Retinal pigment epithelial cell (primary cell): ENCODE measurements around the gene STC2.

ENCODE experiments used
- DNase-seq: peaks from one replicate; pipeline ENCODE4 v3.0.0-alpha.2; 2010; ENCODE audit warnings: low read depth
- H3K4me3 ChIP-seq: 2 replicates; pipeline ENCODE4 v1.5.1; 2011; ENCODE audit warnings: mild to moderate bottlenecking, low read length, control low read depth, moderate library complexity
- TF ChIP-seq, protein P1 (sequence below): conservative IDR thresholded peaks from 2 replicates; pipeline ENCODE4 v1.5.1; 2011; ENCODE audit warnings: low read depth, low read length, control low read depth, inconsistent platforms

STC2 gene

DNA sequence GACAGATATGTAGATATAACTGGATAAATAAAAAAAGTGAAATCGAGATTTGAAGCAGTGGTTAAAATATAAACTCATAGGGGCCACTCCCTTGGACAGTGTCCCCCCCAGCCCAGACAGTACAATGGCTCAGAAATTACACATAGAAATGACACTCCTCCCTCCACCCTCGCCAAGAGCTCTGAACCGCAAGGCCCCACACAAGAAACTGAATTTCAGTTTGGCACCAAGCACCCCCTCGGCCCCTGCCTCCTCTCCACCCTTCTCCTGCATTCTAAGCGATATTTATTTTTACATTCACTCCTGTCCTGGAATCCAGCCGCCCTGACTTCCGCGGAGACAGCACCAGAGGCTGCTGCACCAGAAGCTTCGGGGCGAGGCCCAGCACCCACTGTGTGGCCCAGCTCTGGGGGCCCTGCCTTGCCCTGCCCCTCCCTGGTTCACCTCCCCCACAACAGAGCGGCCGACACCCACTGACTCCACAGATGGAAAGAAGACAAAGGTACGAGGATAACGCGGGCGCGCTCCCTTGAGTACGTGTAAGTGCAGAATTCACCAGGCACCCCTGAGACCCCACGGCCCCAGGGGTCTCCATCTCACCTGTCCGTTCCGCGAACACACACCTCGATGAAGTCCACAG is 11.0 kb downstream of the STC2 start:
- DNase-seq: no peak
- no peak overlapping the region for H3K4me3 ChIP-seq
- TF ChIP-seq, protein P1, sequence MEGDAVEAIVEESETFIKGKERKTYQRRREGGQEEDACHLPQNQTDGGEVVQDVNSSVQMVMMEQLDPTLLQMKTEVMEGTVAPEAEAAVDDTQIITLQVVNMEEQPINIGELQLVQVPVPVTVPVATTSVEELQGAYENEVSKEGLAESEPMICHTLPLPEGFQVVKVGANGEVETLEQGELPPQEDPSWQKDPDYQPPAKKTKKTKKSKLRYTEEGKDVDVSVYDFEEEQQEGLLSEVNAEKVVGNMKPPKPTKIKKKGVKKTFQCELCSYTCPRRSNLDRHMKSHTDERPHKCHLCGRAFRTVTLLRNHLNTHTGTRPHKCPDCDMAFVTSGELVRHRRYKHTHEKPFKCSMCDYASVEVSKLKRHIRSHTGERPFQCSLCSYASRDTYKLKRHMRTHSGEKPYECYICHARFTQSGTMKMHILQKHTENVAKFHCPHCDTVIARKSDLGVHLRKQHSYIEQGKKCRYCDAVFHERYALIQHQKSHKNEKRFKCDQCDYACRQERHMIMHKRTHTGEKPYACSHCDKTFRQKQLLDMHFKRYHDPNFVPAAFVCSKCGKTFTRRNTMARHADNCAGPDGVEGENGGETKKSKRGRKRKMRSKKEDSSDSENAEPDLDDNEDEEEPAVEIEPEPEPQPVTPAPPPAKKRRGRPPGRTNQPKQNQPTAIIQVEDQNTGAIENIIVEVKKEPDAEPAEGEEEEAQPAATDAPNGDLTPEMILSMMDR: no peak

DNA sequence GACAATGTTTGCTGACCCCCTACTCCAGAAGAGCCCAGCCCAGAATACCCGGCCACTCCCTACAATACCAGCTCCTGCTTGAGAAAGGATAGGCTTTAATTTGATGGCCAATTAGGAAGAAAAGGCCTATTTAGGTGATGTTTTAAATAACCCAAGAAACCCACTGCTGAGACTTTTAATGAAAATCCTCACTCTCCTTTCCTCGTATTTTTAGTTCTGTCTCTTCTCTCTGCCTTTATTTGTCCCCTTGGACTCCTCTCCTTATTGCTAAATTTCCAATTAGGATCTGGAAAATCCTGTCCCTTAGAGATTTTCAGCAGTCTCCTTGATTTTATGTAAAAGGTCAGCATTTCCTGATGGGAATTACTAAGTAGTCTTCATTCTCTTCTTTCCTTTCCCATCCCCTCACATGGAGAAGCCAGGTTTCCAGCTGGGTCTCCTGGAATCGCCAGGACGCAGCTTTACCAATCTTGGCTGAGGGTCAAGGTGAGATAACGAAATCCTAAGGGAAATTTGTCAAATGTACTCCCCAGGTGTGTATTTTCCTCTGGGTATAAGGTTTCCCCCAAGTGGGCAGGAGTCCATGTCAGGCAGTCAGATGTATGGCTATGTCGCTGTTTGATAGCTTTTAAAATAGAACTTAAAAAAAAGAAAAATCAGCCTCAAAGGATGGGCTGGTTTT is 11.7 kb downstream of the STC2 start:
- H3K4me3 ChIP-seq: no peak overlapping the region

DNA sequence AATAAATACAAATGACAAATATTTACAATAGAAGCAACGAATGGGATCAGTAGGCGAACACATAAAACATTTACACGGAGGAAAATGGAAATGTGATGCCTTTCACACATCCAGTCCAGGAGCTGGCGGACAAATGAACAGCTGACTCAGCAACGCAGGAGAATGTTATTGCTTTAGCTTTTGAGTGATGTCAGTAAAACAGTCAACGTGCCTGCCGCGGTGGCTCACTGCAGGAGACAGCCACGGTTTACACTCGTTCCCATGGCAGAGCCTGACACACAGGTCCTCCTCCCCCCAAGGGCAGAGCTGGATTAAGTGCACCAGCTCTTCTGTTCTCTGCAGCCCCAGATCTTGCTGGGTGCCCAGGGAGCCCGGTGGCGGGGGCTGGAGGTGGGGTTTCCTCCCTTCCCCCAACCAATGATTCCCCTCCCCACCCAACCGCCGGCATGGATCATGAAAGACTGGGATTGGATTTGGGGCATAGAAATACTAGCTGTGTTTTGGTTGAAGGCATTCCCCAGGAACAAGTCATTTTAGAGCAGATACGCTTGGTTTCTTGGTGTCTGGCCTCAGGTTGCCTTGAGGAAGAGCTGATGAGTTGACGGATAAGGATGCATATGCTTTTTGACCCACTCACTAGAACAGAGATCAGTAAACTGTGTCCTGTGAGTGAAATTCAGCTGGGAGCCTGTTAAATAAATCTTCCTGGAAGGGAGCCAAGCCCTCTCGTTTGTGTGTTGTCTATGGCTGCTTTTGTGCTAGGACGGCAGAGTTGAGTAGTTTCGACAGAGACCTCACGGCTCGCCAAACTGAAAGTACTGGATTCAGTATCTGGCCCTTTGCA is 12.5 kb downstream of the STC2 start:
- TF ChIP-seq, protein P1: no peak
- no peak overlapping the region for H3K4me3 ChIP-seq
- peak; percentile 67 for DNase-seq

More for the DNA sequence above, 11.7 kb downstream of the STC2 start:
- TF ChIP-seq, protein P1: no peak
- no peak for DNase-seq

DNA sequence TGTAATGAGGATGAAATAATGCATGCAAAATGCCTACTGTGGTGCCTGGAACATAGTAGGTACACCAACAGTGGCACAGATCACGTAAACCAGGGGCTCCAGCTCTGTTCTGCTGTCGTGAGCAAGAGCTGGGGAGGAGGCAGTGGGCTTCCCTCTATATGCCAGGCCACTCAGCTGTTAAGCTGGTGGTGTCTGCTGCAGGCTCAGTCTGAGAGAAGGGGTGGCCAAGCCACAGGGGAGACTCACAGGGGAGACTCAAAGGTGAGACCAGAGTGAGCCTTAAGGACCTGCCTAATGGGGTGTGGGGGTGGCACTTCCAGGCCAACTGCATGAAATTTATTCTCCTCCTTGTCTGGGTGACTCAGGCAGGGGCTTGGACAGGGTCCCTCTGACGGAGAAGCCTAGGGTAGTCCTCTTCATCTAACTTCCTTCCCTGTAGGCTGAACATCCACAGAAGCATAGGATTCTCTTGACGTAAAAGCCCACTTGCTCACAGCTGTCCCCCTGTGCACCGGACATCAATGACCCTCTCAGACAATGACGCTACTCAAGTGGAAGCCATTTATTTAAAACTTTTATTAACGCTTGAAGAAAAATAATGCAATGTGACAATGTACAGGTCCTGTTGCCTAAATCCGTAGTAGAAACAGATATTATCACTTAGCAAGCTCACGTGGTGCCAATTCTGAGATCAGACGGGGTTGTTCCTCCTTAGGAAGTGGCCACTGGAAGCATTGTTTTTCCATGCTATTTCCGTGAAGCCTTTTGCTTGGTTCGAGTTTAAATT is 13.9 kb downstream of the STC2 start:
- H3K4me3 ChIP-seq: no peak overlapping the region
- TF ChIP-seq, protein P1: no peak
- DNase-seq: no peak

DNA sequence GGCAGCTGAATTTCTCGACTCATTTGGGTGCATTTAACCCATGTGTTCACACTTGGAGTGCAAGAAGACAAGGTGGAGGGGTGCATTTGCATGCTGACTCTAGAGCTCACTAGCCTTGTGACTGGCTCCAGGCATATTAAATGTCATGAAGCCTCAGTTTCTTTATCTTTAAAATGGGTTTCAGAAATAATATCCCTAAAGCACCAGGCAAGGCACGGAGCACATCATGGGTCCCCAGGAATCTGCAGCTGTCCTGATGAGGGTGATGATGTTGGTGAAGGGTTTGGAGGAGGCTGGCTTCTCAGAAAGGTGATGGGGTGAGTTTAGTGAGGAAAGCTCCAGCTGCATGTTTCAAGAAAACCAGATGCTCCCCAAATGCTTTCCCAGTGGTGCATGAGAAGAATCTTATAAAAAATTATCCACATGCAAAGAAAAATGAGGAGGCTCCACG is 14.8 kb downstream of the STC2 start:
- TF ChIP-seq, protein P1: no peak
- no peak for DNase-seq
- no peak overlapping the region for H3K4me3 ChIP-seq

DNA sequence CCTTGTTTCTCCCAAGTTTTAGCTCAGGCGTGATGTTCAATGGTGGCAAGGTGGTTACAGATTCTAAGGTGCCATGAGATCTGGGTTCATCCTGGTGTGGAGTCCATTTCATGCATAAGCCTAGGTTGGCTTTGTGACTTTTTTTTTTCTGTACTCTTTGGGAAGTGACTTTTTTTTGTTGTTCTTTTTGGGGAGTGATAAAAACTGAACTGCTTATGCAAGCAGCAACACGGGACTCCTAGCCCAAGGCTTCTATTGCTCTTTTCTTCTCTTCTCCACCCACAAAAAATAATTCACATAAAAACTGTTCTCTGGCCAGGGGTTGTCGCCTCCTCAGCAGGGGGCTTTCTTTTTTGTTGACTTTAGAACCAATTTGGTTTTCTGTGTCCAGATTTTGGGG is 15.4 kb downstream of the STC2 start:
- no peak overlapping the region for H3K4me3 ChIP-seq

More for the DNA sequence above, 15.4 kb downstream of the STC2 start:
- TF ChIP-seq, protein P1: no peak
- DNase-seq: no peak
